K562 (cell line): ENCODE data around the gene LMBR1. TPM values are rescaled to one million over a fixed set of nuclear protein-coding genes. Genes with fewer than 3 reads are reported as not detected.

Experiments
- ATAC-seq: fragments of 200-7000 bp; cut with Tn5 transposase; 3 replicates; pipeline ENCODE4 v1.9.1; 2020; ENCODE audit warnings: moderate library complexity
- BruUV-seq: library from RNA; stranded (reverse); fragments of 400-500 nt; replicated peaks from 2 replicates; lab custom pipeline; 2021; lab: Mats Ljungman, UMichigan
- CTCF ChIA-PET: fragments of 300-600 bp; formaldehyde crosslinking; extraction: SDS; loops from one replicate; lab custom pipeline; 2021; ENCODE audit warnings: low intra/inter-chr PET ratio; lab: Yijun Ruan, JAX
- POLR2A ChIA-PET: fragments of 300-600, 350-650 bp; sonication (Branson Sonifier 250); formaldehyde crosslinking; extraction: SDS; loops from one replicate; lab custom pipeline; 2021; ENCODE audit warnings: antibody characterized with exemption, inconsistent platforms; lab: Yijun Ruan, JAX
- DNase-seq, 4 experiments: peaks; one replicate each; pipeline versions ENCODE4 v3.0.0 to v3.0.0-alpha.2; 2011 to 2018; ENCODE audit warnings: low spot score in 3 of 4, mixed read lengths in 3 of 4; ENCODE audit errors: extremely low read depth in 1 of 4
- FAIRE-seq: peaks from 2 replicates; lab custom pipeline; 2011; peaks lifted over from hg19 to GRCh38; lab: Jason Lieb, UNC
- H2AFZ ChIP-seq: 2 replicates; pipeline ENCODE4 v1.6.0; 2011; ENCODE audit warnings: low read depth, low read length, control low read depth, inconsistent platforms
- H3K27ac ChIP-seq: fragments of 200-600 bp; 3 replicates; pipeline ENCODE4 v1.8.0; 2011; ENCODE audit warnings: low read depth, mild to moderate bottlenecking, control low read depth, inconsistent platforms, low read length, moderate library complexity, mixed read lengths; ENCODE audit errors: extremely low read depth
- H3K27me3 ChIP-seq, 2 experiments: fragments of 300-600 bp in 1 of 2; 2 replicates in 1 of 2; 3 replicates in 1 of 2; pipeline versions ENCODE4 v1.6.0 to v1.8.0; 2011; ENCODE audit warnings: inconsistent platforms in 2 of 2, low read length in 2 of 2, mild to moderate bottlenecking in 1 of 2, mixed read lengths in 1 of 2, moderate library complexity in 1 of 2; ENCODE audit not compliant: control insufficient read depth in 2 of 2, insufficient read depth in 2 of 2
- H3K36me3 ChIP-seq: fragments of 300-600 bp; 3 replicates; pipeline ENCODE4 v1.8.0; 2011; ENCODE audit warnings: mild to moderate bottlenecking, low read length, inconsistent platforms; ENCODE audit not compliant: control insufficient read depth, insufficient read depth
- H3K4me1 ChIP-seq, 2 experiments: fragments of 200-600 bp in 1 of 2; replicated peaks in 1 of 2; 2 replicates in 1 of 2; 3 replicates in 1 of 2; pipeline versions ENCODE4 v1.5.1 to v1.8.0; 2011; ENCODE audit warnings: inconsistent platforms in 2 of 2, low read length in 2 of 2, mild to moderate bottlenecking in 1 of 2, mixed read lengths in 1 of 2, moderate library complexity in 1 of 2; ENCODE audit not compliant: control insufficient read depth in 2 of 2, insufficient read depth in 2 of 2
- H3K4me2 ChIP-seq: 2 replicates; pipeline ENCODE4 v1.6.1; 2011; ENCODE audit warnings: low read length, control low read depth, inconsistent platforms, mixed read lengths; ENCODE audit not compliant: insufficient read depth
- H3K4me3 ChIP-seq: fragments of 200-600 bp; sonication (generic), shearing (Covaris generic); 2 replicates; pipeline ENCODE4 v1.5.1; 2016; ENCODE audit warnings: control low read depth, inconsistent platforms
- H3K79me2 ChIP-seq: fragments of 200-600 bp; 3 replicates; pipeline ENCODE4 v1.8.0; 2011; ENCODE audit warnings: low read length, inconsistent platforms; ENCODE audit not compliant: control insufficient read depth, insufficient read depth
- H3K9ac ChIP-seq, 2 experiments: 2 replicates each; pipeline versions ENCODE4 v1.6.0 to v1.6.1; 2011; ENCODE audit warnings: low read depth in 2 of 2, low read length in 2 of 2, control low read depth in 1 of 2, inconsistent platforms in 1 of 2, mild to moderate bottlenecking in 1 of 2, mixed read lengths in 1 of 2; ENCODE audit not compliant: insufficient read depth in 1 of 2
- H3K9me1 ChIP-seq: one replicate; pipeline ENCODE4 v1.6.0; 2011; ENCODE audit warnings: inconsistent platforms, mild to moderate bottlenecking, low read length, moderate library complexity; ENCODE audit not compliant: control insufficient read depth, insufficient read depth
- H3K9me3 ChIP-seq: replicated peaks from 2 replicates; pipeline ENCODE4 v1.5.1; 2011; ENCODE audit warnings: low read depth, low read length, inconsistent platforms; ENCODE audit not compliant: control insufficient read depth, insufficient read depth
- H4K20me1 ChIP-seq: replicated peaks from 2 replicates; pipeline ENCODE4 v1.6.1; 2011; ENCODE audit warnings: low read length, inconsistent platforms, mixed read lengths; ENCODE audit not compliant: control insufficient read depth, insufficient read depth
- ARNT ChIP-seq, 2 experiments: fragments of 450-650 bp; IDR thresholded peaks; 2 replicates each; pipeline ENCODE4 v1.6.1; 2016; ENCODE audit warnings: mild to moderate bottlenecking in 1 of 2
- BCOR ChIP-seq: fragments of 450-650 bp; IDR thresholded peaks from 2 replicates; pipeline ENCODE4 v1.6.1; 2016
- CHAMP1 ChIP-seq: fragments of 450-650 bp; IDR thresholded peaks from 2 replicates; pipeline ENCODE4 v1.6.1; 2016; ENCODE audit warnings: mild to moderate bottlenecking
- MIER1 ChIP-seq: fragments of 450-650 bp; IDR thresholded peaks from 2 replicates; pipeline ENCODE4 v1.6.1; 2016; ENCODE audit warnings: antibody characterized with exemption, mild to moderate bottlenecking, low read depth
- MLX ChIP-seq, 2 experiments: fragments of 450-650 bp in 1 of 2; sonication (generic) in 1 of 2; formaldehyde crosslinking; conservative IDR thresholded peaks; 2 replicates each; pipeline versions ENCODE4 v1.4.0 to v1.8.1; 2020 to 2022; ENCODE audit warnings: mild to moderate bottlenecking in 1 of 2, missing genetic modification reagents in 1 of 2
- NR2C2 ChIP-seq, 2 experiments: fragments of 200-800 bp in 1 of 2; sonication (Bioruptor generic) in 1 of 2; sonication (generic) in 1 of 2; formaldehyde crosslinking in 1 of 2; IDR thresholded peaks; 2 replicates each; pipeline versions ENCODE4 v1.6.1 to v1.8.0; 2016 to 2022; ENCODE audit warnings: mild to moderate bottlenecking in 1 of 2, missing compliant biosample characterization in 1 of 2, missing genetic modification characterization in 1 of 2, missing genetic modification reagents in 1 of 2
- RBM25 ChIP-seq: fragments of 200-400 bp; formaldehyde crosslinking; IDR thresholded peaks from 2 replicates; pipeline ENCODE4 v1.6.1; 2018; ENCODE audit warnings: low read length, low read depth, moderate library complexity; ENCODE audit not compliant: severe bottlenecking
- XRCC3 ChIP-seq: fragments of 450-650 bp; IDR thresholded peaks from 2 replicates; pipeline ENCODE4 v1.6.1; 2017; ENCODE audit warnings: mild to moderate bottlenecking, moderate library complexity
- ZEB2 ChIP-seq: fragments of 450-650 bp; IDR thresholded peaks from 2 replicates; pipeline ENCODE4 v1.6.1; 2016
- ZFP36 ChIP-seq: fragments of 150-350 bp; IDR thresholded peaks from 2 replicates; pipeline ENCODE4 v1.6.1; 2018; ENCODE audit warnings: low read length, low read depth; ENCODE audit not compliant: partially characterized antibody
- ZNF143 ChIP-seq: sonication (generic); formaldehyde crosslinking; IDR thresholded peaks from 2 replicates; pipeline ENCODE4 v1.9.0; 2022; ENCODE audit warnings: mild to moderate bottlenecking, missing genetic modification reagents
- ZNF324 ChIP-seq: fragments of 250-450 bp; sonication (Bioruptor Pico); IDR thresholded peaks from 2 replicates; pipeline ENCODE4 v1.4.0; 2020; ENCODE audit warnings: mild to moderate bottlenecking
- WGBS: fragments of 100-300 bp; shearing (Covaris generic); methylation state at CpG from one replicate; pipeline ENCODE4 v1.1.6; 2016; ENCODE audit warnings: low coverage, mixed read lengths; ENCODE audit not compliant: insufficient coverage; ENCODE audit errors: missing lambda C conversion rate; 5-methylcytosine and 5-hydroxymethylcytosine counted together
- in situ Hi-C: fragments of 300-500 bp; cut with MboI; formaldehyde crosslinking; loops from 4 replicates; pipeline ENCODE4 v1.15.0; 2018; ENCODE audit warnings: inconsistent platforms, mixed read lengths
- intact Hi-C: fragments of 100-400 bp; cut with micrococcal nuclease; formaldehyde crosslinking; loops from 2 replicates; pipeline ENCODE4 v1.14.2; 2022
- polyA plus RNA-seq, 8 experiments: library from polyadenylated mRNA; depleted of rRNA in 4 of 8; stranded (reverse) in 5 of 8; unstranded in 3 of 8; fragments of >200 nt; fragmentation: Nextera tagmentation in 2 of 8; fragmentation: Illumina TruSeq in 1 of 8; extraction: Ambion mirVana in 2 of 8; extraction: Trizol in 1 of 8; gene quantifications; 2 replicates each; pipeline versions ENCODE4 v1.2.1 to v1.2.3, GENCODE V29; 2011 to 2014; ENCODE audit warnings: inconsistent platforms in 1 of 8, missing spikeins in 1 of 8
- total RNA-seq, 7 experiments: library from RNA; depleted of rRNA in 6 of 7; stranded (reverse); fragments of >200 nt in 6 of 7; fragmentation: Illumina TruSeq in 2 of 7; extraction: Trizol in 2 of 7; gene quantifications; 2 replicates each; pipeline versions ENCODE4 v1.2.1 to v1.2.3, GENCODE V29; 2011 to 2021; ENCODE audit warnings: low replicate concordance in 1 of 7
- TF ChIP-seq, protein P1 (sequence below): fragments of 450-650 bp; IDR thresholded peaks from 2 replicates; pipeline ENCODE4 v1.6.1; 2018; ENCODE audit warnings: mild to moderate bottlenecking, low read depth; ENCODE audit not compliant: partially characterized antibody
- TF ChIP-seq, protein P2 (sequence below): fragments of 450-650 bp; IDR thresholded peaks from 2 replicates; pipeline ENCODE4 v1.6.1; 2017; ENCODE audit warnings: mild to moderate bottlenecking, moderate library complexity

Gene LMBR1
- total and polyA plus RNA-seq, 9 of the 15 experiments (the other 6 are each of a cell fraction or from before 2014, with no cell fraction given): 7.7 to 90.0 (median 59.9) TPM

GRCh38 chr7:156735851-156736250 is 157.1 kb downstream of the LMBR1 start (continued):
- TF ChIP-seq MLX (CRISPR knock-in tag; conservative IDR thresholded peaks at IDR 0.05) (no peak), ZNF143 (CRISPR knock-in tag) (no peak)

DNA sequence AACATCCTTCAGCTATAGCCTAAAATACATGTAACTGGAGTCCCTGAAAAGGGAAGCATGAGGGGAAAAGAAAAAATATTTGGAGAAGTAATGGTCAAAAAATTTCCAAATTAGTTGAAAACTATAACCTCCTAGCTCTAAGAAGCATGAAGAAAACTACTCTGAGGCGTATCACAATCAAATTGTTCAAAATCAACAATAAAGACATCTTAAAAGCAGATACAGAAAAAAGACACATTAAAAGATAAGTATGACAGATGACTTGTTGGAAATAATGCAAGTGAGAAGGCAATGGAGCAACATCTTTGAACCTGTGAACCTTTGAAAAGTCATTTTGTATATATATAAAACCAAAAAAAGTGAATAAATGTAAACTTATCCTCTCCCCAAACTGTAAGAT is 159.3 kb downstream of the LMBR1 start:
- CTCF ChIA-PET: no interaction called here
- intact Hi-C loops (no loop called here), in situ Hi-C loops (no loop called here)
- no peak for ATAC-seq
- H3K4me3 ChIP-seq: no peak overlapping the region
- H3K36me3 ChIP-seq: peaks cover 12% of the 10 kb centered on the region; the same call in 2 of the 3 replicates
- 90% methylated on average over 1 of the region's 1 CpG for WGBS
- no peak overlapping the region for H3K27ac ChIP-seq
- no peak overlapping the region for H3K9ac ChIP-seq
- no peak for FAIRE-seq
- POLR2A ChIA-PET: no interaction called here
- no peaks in the 10 kb centered on the region for H4K20me1 ChIP-seq
- no peaks in the 10 kb centered on the region for H3K79me2 ChIP-seq
- no peaks in the 10 kb centered on the region for H3K4me1 ChIP-seq
- no peak overlapping the region for H3K4me2 ChIP-seq
- BruUV-seq: no TSS peak
- H2AFZ ChIP-seq: no peak overlapping the region
- H3K27me3 ChIP-seq: no peaks in the 10 kb centered on the region
- H3K9me1 ChIP-seq: no peaks in the 10 kb centered on the region
- no peaks in the 10 kb centered on the region; the same call in 1 of the 2 replicates for H3K9me3 ChIP-seq
- no peak for DNase-seq
- TF ChIP-seq, protein P1, sequence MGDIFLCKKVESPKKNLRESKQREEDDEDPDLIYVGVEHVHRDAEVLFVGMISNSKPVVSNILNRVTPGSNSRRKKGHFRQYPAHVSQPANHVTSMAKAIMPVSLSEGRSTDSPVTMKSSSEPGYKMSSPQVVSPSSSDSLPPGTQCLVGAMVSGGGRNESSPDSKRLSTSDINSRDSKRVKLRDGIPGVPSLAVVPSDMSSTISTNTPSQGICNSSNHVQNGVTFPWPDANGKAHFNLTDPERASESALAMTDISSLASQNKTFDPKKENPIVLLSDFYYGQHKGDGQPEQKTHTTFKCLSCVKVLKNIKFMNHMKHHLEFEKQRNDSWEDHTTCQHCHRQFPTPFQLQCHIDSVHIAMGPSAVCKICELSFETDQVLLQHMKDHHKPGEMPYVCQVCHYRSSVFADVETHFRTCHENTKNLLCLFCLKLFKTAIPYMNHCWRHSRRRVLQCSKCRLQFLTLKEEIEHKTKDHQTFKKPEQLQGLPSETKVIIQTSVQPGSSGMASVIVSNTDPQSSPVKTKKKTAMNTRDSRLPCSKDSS: peak; percentile 97
- TF ChIP-seq ZNF143 (CRISPR knock-in tag) (no peak), ARNT (IDR thresholded peaks at IDR 0.05) (peak in 1 of 2 experiments; percentile 40; a peak in 1 of 4 replicates), ZFP36 (peak; percentile 61), RBM25 (peak; percentile 92), ZEB2 (0 out of 2 replicates have a peak, but pooled peaks have one; percentile 49), CHAMP1 (peak; percentile 54), ZNF324 (CRISPR knock-in tag) (no peak), XRCC3 (peak; percentile 71; the same call in 1 of the 2 replicates), BCOR (peak; percentile 52; the same call in 1 of the 2 replicates), NR2C2 (CRISPR knock-in tag; IDR thresholded peaks at IDR 0.05) (no peak), NR2C2 (tag; IDR thresholded peaks at IDR 0.05) (peak; percentile 39; the same call in 1 of the 2 replicates), MIER1 (0 out of 2 replicates have a peak, but pooled peaks have one; percentile 33)
- TF ChIP-seq, protein P2, sequence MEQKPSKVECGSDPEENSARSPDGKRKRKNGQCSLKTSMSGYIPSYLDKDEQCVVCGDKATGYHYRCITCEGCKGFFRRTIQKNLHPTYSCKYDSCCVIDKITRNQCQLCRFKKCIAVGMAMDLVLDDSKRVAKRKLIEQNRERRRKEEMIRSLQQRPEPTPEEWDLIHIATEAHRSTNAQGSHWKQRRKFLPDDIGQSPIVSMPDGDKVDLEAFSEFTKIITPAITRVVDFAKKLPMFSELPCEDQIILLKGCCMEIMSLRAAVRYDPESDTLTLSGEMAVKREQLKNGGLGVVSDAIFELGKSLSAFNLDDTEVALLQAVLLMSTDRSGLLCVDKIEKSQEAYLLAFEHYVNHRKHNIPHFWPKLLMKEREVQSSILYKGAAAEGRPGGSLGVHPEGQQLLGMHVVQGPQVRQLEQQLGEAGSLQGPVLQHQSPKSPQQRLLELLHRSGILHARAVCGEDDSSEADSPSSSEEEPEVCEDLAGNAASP: no peak
